HG02678 (cell line): ENCODE measurements around the gene NCOA3.
"Not testable (repeated sequence)": the region's sequence is repeated elsewhere in the genome, so short reads cannot be mapped to it uniquely, and the experiment has no call there.

Source experiments
- ATAC-seq: cut with Tn5 transposase; IDR thresholded peaks from one replicate; pipeline ENCODE4 v1.9.1; 2021; ENCODE audit warnings: mild to moderate bottlenecking, moderate library complexity; ENCODE audit not compliant: unreplicated experiment

Gene NCOA3

GRCh38 chr20:47534405-47534804 is 32.7 kb downstream of the NCOA3 start:
- ATAC-seq: no peak

DNA sequence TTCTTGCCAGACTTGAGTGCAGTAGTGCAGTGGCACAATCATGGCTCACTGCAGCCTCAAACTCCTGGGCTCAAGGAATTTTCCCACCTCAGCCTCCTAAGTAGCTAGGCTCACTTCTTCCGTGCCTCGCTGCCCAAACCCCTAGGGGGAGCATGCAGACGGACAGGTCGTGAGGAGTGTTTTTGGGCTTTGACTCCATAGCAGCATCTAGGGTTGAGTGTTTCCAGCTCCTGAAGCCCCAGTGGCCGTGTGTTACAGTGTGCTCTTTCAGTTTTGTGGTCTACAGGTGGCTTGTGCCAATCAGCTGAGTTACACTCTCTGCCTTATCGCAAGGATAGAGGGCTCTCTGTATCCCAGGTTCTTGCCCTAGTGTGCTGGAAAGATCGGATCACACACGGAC is 33.4 kb downstream of the NCOA3 start:
- ATAC-seq: no peak

GRCh38 chr20:47535994-47536393 is 34.3 kb downstream of the NCOA3 start:
- ATAC-seq: no peak

- no peak for ATAC-seq
Observed at GRCh38 chr20:47540443-47541354, 39.0 kb downstream of the NCOA3 start.

DNA sequence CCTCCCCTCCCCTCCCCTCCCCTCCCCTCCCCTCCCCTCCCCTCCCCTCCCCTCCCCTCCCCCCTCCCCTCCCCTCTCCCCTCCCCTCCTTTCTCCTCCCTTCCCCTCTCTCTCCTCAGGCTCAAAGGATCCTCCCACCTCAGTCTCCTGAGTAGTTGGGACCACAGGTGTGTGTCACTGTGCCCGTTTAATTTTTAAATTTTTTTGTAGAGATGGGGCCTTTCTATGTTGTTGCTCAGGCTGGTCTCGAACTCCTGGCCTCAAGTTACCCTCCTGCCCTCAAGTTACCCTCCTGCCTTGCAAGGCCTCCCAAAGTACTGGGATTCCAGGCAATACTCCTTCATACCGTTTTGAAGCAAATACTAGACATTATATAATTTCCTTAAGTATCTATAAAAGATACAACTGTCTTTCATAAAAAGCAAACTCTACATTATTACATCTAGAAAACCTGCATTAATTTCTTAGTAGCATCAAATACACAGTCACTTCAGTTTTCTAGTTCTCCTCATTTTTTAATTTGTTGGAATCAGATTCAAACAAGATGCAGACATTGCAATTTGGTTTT is 39.8 kb downstream of the NCOA3 start:
- ATAC-seq: no peak

- ATAC-seq: no peak
Observed at GRCh38 chr20:47543006-47543431, 41.3 kb downstream of the NCOA3 start.

- ATAC-seq: no peak
Observed at GRCh38 chr20:47544240-47544639, 42.6 kb downstream of the NCOA3 start.

GRCh38 chr20:47544852-47545251 is 43.2 kb downstream of the NCOA3 start:
- no peak for ATAC-seq

DNA sequence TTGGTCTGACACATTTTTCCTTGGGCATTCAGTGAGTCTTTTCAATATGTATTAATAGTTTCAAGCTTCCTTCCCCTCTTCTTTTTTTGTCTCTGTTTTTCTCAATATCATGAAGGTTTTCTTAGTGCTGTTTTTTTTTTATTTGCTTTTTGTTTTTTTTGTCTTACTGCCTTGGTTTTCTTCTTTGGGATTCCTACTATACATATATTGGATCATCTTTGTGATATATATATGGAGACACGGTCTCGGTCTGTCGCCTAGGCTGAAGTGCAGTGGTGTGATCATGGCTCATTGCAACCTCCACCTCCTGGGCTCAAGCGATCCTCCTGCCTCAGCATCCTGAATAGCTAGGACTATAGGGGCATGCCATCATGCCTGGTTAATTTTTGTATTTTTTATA is 43.8 kb downstream of the NCOA3 start:
- no peak for ATAC-seq

DNA sequence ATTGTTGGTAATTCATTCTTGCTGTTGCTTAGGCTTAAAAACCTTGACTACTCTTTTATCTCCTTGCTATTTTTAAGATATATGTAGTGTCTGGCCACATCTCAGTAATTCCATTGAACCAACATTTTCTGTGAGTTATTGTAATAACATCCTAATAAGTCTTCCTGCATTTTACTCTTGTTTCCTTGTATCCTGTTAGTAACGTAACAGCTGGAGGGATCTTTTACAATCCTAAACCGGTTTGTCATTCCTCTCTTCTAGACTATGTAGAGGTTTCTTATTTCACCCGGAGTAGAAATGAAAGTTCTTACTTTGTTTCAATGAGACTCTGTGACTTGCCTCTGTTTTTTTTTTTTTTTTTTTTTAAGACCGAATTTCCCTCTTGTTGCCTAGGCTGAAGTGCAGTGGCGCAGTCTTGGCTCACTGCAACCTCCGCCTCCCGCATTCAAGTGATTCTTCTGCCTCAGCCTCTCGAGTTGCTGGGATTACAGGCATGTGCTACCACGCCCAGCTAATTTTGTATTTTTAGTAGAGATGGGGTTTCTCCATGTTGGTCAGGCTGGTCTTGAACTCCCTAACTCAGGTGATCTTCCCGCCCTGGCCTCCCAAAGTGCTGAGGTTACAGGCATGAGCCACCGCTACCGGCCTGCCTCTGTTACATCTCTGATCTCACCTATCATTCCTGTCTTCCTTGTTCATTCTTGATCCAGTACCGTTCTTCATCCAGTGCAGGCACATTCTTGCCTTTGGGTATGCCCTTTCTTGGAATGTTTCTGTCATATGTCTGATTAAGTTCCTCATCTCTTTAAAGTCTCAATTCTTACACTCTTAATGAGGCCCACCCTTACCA is 44.7 kb downstream of the NCOA3 start:
- no peak for ATAC-seq

DNA sequence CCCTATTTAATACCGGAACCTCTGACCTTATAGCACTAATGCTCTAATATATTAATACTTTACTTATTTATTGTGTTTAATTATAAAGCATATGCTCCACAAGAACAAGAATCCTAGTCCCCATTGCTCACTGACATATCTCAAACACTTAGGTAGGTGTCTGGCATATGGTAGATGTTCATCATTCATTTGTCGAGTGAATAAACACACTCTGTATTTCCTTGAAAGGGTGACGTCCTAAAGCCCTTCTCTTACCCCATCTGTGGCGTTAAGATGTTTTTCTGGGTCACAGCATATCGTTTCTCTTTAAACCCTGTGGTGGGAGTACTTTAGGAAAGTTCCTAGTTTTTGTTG is 45.3 kb downstream of the NCOA3 start:
- ATAC-seq: no peak

GRCh38 chr20:47549671-47550070 is 48.0 kb downstream of the NCOA3 start:
- no peak for ATAC-seq

DNA sequence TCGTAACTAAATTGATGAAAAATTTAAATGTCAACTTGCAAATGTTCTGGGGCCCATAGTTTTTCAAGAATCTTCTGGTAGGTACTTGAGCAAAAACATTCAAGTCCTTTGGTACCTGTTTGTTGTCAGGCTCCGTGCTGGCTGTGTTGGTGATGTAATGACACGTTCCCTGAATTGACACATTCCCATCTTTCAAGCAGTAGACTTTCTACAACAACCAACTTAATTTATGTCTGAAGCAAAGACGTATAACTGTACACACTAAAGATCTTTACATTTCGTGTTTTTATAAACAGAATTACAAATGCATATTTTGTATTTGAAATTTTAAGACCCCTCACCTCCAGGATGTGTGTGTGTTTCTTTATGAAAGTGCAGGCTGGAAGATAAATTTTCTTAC is 49.5 kb downstream of the NCOA3 start:
- no peak for ATAC-seq

GRCh38 chr20:47551841-47552240 is 50.2 kb downstream of the NCOA3 start:
- no peak for ATAC-seq

DNA sequence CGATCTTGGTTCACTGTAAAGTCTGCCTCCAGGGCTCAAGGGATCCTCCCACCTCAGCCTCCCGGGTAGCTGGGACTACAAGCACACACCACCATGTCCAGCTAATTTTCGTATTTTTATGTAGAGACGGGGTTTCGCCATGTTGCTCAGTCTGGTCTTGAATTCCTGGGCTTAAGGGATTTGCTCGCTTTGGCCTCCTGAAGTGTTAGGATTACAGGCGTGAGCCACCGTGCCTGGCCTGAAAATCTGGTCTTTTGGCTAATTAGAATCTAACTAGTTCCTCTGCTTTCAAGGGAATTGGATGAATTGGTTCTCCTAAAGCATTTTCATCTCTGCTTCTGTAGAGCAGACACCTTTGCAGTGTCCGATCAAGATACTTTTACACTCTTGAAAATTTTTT is 51.3 kb downstream of the NCOA3 start:
- no peak for ATAC-seq

GRCh38 chr20:47553594-47554235 is 52.0 kb downstream of the NCOA3 start:
- not testable (repeated sequence) for ATAC-seq

DNA sequence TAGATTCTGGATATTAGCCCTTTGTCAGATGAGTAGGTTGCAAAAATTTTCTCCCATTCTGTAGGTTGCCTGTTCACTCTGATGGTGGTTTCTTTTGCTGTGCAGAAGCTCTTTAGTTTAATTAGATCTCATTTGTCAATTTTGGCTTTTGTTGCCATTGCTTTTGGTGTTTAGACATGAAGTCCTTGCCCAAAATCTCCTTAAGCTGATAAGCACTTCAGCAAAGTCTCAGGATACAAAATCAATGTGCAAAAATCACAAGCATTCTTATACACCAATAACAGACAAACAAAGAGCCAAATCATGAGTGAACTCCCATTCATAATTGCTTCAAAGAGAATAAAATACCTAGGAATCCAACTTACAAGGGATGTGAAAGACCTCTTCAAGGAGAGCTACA is 52.6 kb downstream of the NCOA3 start:
- not testable (repeated sequence) for ATAC-seq

DNA sequence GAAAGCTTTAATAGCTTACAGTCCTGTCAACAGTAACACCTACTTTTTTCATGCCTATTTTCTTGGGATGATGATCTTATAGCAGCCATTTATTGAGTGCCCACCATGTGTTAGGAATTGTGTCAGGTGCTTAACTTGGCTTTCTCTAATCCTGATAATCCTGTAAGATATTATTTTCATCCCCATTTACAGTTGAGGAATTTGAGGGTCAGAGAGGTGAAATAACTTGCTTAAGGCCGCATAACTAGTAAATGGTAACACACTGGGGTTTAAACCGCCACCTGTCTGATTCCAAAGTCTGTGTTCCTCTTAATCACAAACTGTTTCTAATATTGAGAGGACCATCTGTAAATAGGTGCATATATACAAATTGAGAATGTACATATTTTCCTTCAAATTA is 55.5 kb downstream of the NCOA3 start:
- ATAC-seq: no peak

GRCh38 chr20:47557791-47558190 is 56.1 kb downstream of the NCOA3 start:
- ATAC-seq: no peak

DNA sequence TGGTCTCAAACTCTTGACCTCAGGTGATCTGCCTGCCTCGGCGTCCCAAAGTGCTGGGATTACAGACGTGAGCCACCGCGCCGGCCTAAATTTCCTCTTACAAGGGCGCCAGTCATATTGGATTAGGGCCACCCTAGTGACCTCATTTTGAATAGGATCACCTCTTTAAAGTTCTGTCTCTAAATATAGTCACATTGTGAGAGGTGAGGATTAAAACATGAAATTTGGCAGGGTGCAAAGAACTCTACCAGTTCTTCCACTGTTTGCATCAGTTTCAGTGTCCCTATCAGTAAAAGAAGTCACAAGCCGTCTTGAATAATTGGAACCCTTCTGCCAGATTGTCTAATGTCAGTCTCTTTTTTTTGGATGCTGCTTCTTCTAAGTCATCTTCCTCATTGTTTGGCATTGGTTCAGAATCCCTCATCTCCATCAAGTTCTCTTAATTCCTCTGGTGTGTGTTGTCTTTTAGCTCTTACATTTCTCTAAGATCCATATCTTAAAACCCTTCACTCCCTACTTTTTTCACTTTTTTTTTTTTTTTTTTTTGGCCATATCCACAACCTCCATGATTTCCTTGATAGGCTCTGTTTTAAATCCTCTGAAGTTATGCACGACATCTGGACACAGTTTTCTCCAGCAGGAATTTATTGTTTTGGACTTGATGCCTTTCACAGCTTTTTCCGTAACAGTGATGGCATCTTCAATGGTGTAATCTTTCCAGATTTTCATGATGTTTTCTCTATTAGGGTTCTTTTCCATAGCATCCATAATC is 56.8 kb downstream of the NCOA3 start:
- ATAC-seq: no peak
